ENCODE measurements around the gene MSH6. TPM values are rescaled to one million over a fixed set of nuclear protein-coding genes. Genes with fewer than 3 reads are reported as not detected.

MSH6 gene
- total RNA-seq, 3 donors from 2014 or later (not counting 1 experiment from before 2014, with no cell fraction given): 18.5 to 35.5 (median 26.2) TPM

DNA sequence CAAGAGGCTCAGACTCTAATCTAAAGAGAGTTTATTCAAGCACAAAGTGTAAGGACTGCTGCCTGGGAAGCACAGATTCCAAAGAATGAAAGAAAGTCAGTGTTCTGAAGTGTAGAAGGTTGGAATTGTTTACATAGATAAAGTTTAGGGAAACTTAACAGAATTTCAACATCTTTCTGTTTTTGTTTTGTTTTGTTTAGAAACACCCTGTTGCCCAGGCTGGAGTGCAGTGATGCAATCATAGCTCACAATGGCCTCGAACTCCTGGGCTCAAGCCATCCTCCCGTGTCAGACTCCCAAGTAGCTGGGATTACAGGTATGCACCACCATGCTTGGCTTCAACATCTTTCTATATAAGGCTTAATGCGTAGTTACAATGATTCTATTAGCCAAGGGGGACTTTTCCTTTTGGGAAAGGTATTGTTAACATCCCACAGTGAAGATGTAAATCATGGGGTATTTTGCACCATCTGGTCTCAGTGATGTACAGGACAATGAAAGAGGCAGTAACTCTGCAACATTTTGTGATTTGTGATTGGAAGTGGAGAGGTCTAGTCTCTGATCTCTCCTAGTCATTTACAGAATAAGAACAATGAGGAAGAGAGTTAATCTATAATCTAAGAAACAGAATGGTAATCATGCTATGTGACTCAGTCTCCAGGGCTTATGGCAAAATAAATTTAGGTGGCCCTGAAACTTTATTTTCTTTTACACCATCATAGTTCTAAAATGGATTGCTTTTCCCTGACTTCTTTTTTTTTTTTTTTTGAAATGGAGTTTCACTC lies 45.6 kb upstream of the MSH6 start:
- H3K4me1 Mint-ChIP-seq: no peaks in the 10 kb centered on the region
- no peak for DNase-seq
- H3K36me3 ChIP-seq (ENCODE audit: control insufficient read depth, insufficient read depth, low read length): no peaks in the 10 kb centered on the region
- TF ChIP-seq CTCF (IDR thresholded peaks at IDR 0.05): no peak
- H3K4me3 ChIP-seq (ENCODE audit: low read length): no peak overlapping the region
- H3K36me3 Mint-ChIP-seq: no peaks in the 10 kb centered on the region
- H3K27me3 Mint-ChIP-seq (ENCODE audit: low read depth in 2 of 2): peaks cover 8% of the 10 kb centered on the region in 2 donors
- no peak overlapping the region for H3K27ac Mint-ChIP-seq
- no peak overlapping the region for H3K27ac ChIP-seq (ENCODE audit: low read length)
- H3K9me3 ChIP-seq (ENCODE audit: control insufficient read depth, insufficient read depth, low read length): no peaks in the 10 kb centered on the region
- ATAC-seq: no peak
- no peaks in the 10 kb centered on the region for H3K27me3 ChIP-seq (ENCODE audit: control insufficient read depth, insufficient read depth, low read length)
- H3K4me1 ChIP-seq (ENCODE audit: control insufficient read depth, insufficient read depth, low read length): no peaks in the 10 kb centered on the region
- intact Hi-C loops (cut with micrococcal nuclease): no loop called here
- H3K9me3 Mint-ChIP-seq: no peaks in the 10 kb centered on the region
- 92% methylated on average over 3 of the region's 3 CpGs for WGBS (ENCODE audit: insufficient coverage)
- no peak overlapping the region for H3K4me3 Mint-ChIP-seq

DNA sequence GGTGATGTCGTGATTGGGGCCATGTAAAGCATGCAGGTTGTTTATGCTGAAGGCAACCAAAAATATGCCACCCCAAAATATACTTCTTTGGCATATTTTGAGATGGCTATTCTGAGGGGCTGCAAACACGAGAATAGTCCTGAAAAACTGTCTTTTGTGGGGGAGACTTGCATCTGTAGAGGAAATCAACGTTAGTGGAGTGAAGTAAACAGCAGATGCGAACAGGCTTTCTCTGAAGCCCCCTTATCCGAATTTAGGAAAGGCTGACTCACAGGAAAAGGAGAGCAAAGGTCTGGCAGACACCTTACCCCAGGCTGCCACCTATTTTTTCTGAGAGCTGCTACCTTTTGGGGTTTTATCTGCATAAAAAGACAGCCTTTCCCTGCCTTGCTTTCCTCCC lies 44.6 kb upstream of the MSH6 start:
- Histone ChIP-seq H3K27me3 (ENCODE audit: control insufficient read depth, insufficient read depth, low read length) (no peaks in the 10 kb centered on the region), H3K27ac (ENCODE audit: low read length) (no peak overlapping the region), H3K9me3 (ENCODE audit: control insufficient read depth, insufficient read depth, low read length) (no peaks in the 10 kb centered on the region), H3K4me3 (ENCODE audit: low read length) (no peak overlapping the region), H3K4me1 (ENCODE audit: control insufficient read depth, insufficient read depth, low read length) (no peaks in the 10 kb centered on the region), H3K36me3 (ENCODE audit: control insufficient read depth, insufficient read depth, low read length) (no peaks in the 10 kb centered on the region)
- WGBS (ENCODE audit: insufficient coverage): 65% methylated on average over 4 of the region's 5 CpGs
- no peaks in the 10 kb centered on the region for H3K4me1 Mint-ChIP-seq
- TF ChIP-seq CTCF (IDR thresholded peaks at IDR 0.05): no peak
- no peaks in the 10 kb centered on the region for H3K9me3 Mint-ChIP-seq
- H3K4me3 Mint-ChIP-seq: no peak overlapping the region
- intact Hi-C loops (cut with micrococcal nuclease): no loop called here
- H3K27me3 Mint-ChIP-seq (ENCODE audit: low read depth in 2 of 2): peaks cover 12 to 16% of the 10 kb centered on the region in 2 donors
- DNase-seq (no peak), ATAC-seq (no peak)
- no peaks in the 10 kb centered on the region for H3K36me3 Mint-ChIP-seq
- no peak overlapping the region for H3K27ac Mint-ChIP-seq

DNA sequence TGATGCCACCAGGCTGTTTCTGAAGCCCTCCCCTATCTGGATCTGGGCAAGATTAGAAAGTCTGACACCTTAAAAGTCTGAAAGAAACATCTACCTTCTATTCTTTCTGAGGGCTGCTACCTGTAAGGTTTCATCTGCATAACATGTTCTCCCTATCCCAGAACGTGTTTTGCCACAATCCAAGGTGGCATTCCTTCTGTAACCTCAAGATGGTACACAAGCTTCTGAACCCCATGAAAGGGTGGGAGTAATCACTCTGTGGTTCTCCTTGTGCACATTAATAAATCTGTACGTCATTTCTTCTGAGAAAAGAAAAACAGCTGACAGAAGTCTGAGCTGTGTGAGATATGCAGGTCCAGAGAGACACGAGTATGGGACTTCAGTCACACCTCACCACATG lies 41.8 kb upstream of the MSH6 start:
- ATAC-seq (no peak), DNase-seq (no peak)
- Histone ChIP-seq H3K9me3 (ENCODE audit: control insufficient read depth, insufficient read depth, low read length) (no peaks in the 10 kb centered on the region), H3K4me3 (ENCODE audit: low read length) (no peak overlapping the region), H3K27ac (ENCODE audit: low read length) (no peak overlapping the region), H3K36me3 (ENCODE audit: control insufficient read depth, insufficient read depth, low read length) (no peaks in the 10 kb centered on the region), H3K27me3 (ENCODE audit: control insufficient read depth, insufficient read depth, low read length) (no peaks in the 10 kb centered on the region), H3K4me1 (ENCODE audit: control insufficient read depth, insufficient read depth, low read length) (no peaks in the 10 kb centered on the region)
- Mint-ChIP-seq H3K27ac (no peak overlapping the region), H3K36me3 (no peaks in the 10 kb centered on the region), H3K4me1 (no peaks in the 10 kb centered on the region), H3K27me3 (ENCODE audit: low read depth in 2 of 2) (peaks cover 12 to 22% of the 10 kb centered on the region in 2 donors), H3K4me3 (no peak overlapping the region), H3K9me3 (no peaks in the 10 kb centered on the region)
- 78% methylated on average over 3 of the region's 3 CpGs for WGBS (ENCODE audit: insufficient coverage)
- TF ChIP-seq CTCF (IDR thresholded peaks at IDR 0.05): no peak
- intact Hi-C loops (cut with micrococcal nuclease): no loop called here

- Mint-ChIP-seq H3K9me3 (no peaks in the 10 kb centered on the region), H3K4me3 (no peak overlapping the region), H3K27ac (no peak overlapping the region), H3K27me3 (ENCODE audit: low read depth in 2 of 2) (peaks cover 12 to 22% of the 10 kb centered on the region in 2 donors), H3K36me3 (no peaks in the 10 kb centered on the region), H3K4me1 (no peaks in the 10 kb centered on the region)
- H3K27me3 ChIP-seq (ENCODE audit: control insufficient read depth, insufficient read depth, low read length): no peaks in the 10 kb centered on the region
- H3K27ac ChIP-seq (ENCODE audit: low read length): no peak overlapping the region
- whole genome bisulfite sequencing (ENCODE audit: insufficient coverage): 79% methylated on average over 3 of the region's 3 CpGs
- no peak for TF ChIP-seq CTCF (IDR thresholded peaks at IDR 0.05)
- intact Hi-C loops (cut with micrococcal nuclease): no loop called here
- ATAC-seq (no peak), DNase-seq (no peak)
- H3K9me3 ChIP-seq (ENCODE audit: control insufficient read depth, insufficient read depth, low read length): no peaks in the 10 kb centered on the region
- H3K4me1 ChIP-seq (ENCODE audit: control insufficient read depth, insufficient read depth, low read length): no peaks in the 10 kb centered on the region
- no peak overlapping the region for H3K4me3 ChIP-seq (ENCODE audit: low read length)
- H3K36me3 ChIP-seq (ENCODE audit: control insufficient read depth, insufficient read depth, low read length): no peaks in the 10 kb centered on the region
Observed at GRCh38 chr2:47741637-47742036, 41.3 kb upstream of the MSH6 start.

Data from natural killer cell (primary cell).